Measurements from ENCODE around the gene OR51D1.

- TF ChIP-seq EZH2phosphoT487 (IDR thresholded peaks at IDR 0.05; ENCODE audit: low read depth, severe bottlenecking, unreplicated experiment) (no peak), EZH2 (IDR thresholded peaks at IDR 0.05; ENCODE audit: borderline replicate concordance) (no peak)
- TF ChIP-seq, protein P1, sequence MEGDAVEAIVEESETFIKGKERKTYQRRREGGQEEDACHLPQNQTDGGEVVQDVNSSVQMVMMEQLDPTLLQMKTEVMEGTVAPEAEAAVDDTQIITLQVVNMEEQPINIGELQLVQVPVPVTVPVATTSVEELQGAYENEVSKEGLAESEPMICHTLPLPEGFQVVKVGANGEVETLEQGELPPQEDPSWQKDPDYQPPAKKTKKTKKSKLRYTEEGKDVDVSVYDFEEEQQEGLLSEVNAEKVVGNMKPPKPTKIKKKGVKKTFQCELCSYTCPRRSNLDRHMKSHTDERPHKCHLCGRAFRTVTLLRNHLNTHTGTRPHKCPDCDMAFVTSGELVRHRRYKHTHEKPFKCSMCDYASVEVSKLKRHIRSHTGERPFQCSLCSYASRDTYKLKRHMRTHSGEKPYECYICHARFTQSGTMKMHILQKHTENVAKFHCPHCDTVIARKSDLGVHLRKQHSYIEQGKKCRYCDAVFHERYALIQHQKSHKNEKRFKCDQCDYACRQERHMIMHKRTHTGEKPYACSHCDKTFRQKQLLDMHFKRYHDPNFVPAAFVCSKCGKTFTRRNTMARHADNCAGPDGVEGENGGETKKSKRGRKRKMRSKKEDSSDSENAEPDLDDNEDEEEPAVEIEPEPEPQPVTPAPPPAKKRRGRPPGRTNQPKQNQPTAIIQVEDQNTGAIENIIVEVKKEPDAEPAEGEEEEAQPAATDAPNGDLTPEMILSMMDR (IDR thresholded peaks at IDR 0.05; ENCODE audit: poor library complexity): no peak
Observed at GRCh38 chr11:4615856-4616444, 21.3 kb upstream of the OR51D1 start.

All from hepatocyte (in vitro differentiated cells).